Measurements from ENCODE around the gene MYL6. TPM values are rescaled to one million over a fixed set of nuclear protein-coding genes. Genes with fewer than 3 reads are reported as not detected.

The MYL6 gene
- total and polyA plus RNA-seq, 9 of the 15 experiments (the other 6 are each of a cell fraction or from before 2014, with no cell fraction given): 557 to 1,664 (median 958) TPM

DNA sequence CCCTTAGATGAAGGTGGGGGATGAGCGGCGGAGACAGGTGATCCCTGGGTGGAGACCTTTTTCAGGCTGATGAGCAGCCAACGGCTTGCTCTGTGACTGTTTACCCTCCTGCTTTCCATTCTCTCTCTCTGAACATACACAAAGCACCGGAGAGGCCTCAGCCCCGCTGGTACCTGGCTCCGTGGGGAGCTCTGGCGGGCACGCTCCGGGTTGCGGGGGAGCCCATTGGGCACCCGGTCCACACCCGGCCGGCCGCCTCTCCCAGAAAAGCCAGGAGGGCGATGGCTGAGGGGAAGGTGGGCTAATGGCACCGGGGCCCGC lies 30.6 kb downstream of the MYL6 start (continued):
- TF ChIP-seq, protein P1, sequence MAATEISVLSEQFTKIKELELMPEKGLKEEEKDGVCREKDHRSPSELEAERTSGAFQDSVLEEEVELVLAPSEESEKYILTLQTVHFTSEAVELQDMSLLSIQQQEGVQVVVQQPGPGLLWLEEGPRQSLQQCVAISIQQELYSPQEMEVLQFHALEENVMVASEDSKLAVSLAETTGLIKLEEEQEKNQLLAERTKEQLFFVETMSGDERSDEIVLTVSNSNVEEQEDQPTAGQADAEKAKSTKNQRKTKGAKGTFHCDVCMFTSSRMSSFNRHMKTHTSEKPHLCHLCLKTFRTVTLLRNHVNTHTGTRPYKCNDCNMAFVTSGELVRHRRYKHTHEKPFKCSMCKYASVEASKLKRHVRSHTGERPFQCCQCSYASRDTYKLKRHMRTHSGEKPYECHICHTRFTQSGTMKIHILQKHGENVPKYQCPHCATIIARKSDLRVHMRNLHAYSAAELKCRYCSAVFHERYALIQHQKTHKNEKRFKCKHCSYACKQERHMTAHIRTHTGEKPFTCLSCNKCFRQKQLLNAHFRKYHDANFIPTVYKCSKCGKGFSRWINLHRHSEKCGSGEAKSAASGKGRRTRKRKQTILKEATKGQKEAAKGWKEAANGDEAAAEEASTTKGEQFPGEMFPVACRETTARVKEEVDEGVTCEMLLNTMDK (IDR thresholded peaks at IDR 0.05; ENCODE audit: borderline replicate concordance, insufficient read depth, low read depth, low read length, poor library complexity, severe bottlenecking): no peak
- no peak for TF ChIP-seq NR4A1 (CRISPR knock-in tag; IDR thresholded peaks at IDR 0.05)
- no peak for TF ChIP-seq NR4A1 (tag; IDR thresholded peaks at IDR 0.05)
- TF ChIP-seq SNIP1 (IDR thresholded peaks at IDR 0.05; ENCODE audit: low read depth): no peak
- TF ChIP-seq, protein P2, sequence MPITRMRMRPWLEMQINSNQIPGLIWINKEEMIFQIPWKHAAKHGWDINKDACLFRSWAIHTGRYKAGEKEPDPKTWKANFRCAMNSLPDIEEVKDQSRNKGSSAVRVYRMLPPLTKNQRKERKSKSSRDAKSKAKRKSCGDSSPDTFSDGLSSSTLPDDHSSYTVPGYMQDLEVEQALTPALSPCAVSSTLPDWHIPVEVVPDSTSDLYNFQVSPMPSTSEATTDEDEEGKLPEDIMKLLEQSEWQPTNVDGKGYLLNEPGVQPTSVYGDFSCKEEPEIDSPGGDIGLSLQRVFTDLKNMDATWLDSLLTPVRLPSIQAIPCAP (CRISPR knock-in tag; IDR thresholded peaks at IDR 0.05; ENCODE audit: borderline replicate concordance): no peak
- no peak for TF ChIP-seq XRCC5 (IDR thresholded peaks at IDR 0.05; ENCODE audit: low read depth, low read length)
- 0 out of 4 replicates have a peak, but pooled peaks of 1 of the 2 experiments have one; percentile 9 for TF ChIP-seq MAZ (CRISPR knock-in tag; conservative IDR thresholded peaks at IDR 0.05 in 1 of 2, IDR thresholded peaks at IDR 0.05 in 1 of 2)
- TF ChIP-seq GTF2F1 (IDR thresholded peaks at IDR 0.05; ENCODE audit: low read depth, low read length): no peak
- TF ChIP-seq, protein P3, sequence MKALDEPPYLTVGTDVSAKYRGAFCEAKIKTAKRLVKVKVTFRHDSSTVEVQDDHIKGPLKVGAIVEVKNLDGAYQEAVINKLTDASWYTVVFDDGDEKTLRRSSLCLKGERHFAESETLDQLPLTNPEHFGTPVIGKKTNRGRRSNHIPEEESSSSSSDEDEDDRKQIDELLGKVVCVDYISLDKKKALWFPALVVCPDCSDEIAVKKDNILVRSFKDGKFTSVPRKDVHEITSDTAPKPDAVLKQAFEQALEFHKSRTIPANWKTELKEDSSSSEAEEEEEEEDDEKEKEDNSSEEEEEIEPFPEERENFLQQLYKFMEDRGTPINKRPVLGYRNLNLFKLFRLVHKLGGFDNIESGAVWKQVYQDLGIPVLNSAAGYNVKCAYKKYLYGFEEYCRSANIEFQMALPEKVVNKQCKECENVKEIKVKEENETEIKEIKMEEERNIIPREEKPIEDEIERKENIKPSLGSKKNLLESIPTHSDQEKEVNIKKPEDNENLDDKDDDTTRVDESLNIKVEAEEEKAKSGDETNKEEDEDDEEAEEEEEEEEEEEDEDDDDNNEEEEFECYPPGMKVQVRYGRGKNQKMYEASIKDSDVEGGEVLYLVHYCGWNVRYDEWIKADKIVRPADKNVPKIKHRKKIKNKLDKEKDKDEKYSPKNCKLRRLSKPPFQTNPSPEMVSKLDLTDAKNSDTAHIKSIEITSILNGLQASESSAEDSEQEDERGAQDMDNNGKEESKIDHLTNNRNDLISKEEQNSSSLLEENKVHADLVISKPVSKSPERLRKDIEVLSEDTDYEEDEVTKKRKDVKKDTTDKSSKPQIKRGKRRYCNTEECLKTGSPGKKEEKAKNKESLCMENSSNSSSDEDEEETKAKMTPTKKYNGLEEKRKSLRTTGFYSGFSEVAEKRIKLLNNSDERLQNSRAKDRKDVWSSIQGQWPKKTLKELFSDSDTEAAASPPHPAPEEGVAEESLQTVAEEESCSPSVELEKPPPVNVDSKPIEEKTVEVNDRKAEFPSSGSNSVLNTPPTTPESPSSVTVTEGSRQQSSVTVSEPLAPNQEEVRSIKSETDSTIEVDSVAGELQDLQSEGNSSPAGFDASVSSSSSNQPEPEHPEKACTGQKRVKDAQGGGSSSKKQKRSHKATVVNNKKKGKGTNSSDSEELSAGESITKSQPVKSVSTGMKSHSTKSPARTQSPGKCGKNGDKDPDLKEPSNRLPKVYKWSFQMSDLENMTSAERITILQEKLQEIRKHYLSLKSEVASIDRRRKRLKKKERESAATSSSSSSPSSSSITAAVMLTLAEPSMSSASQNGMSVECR (CRISPR knock-in tag; IDR thresholded peaks at IDR 0.05): peak; percentile 58; the same call in 1 of the 2 replicates
- TF ChIP-seq, protein P4, sequence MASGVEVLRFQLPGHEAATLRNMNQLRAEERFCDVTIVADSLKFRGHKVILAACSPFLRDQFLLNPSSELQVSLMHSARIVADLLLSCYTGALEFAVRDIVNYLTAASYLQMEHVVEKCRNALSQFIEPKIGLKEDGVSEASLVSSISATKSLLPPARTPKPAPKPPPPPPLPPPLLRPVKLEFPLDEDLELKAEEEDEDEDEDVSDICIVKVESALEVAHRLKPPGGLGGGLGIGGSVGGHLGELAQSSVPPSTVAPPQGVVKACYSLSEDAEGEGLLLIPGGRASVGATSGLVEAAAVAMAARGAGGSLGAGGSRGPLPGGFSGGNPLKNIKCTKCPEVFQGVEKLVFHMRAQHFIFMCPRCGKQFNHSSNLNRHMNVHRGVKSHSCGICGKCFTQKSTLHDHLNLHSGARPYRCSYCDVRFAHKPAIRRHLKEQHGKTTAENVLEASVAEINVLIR (CRISPR knock-in tag; IDR thresholded peaks at IDR 0.05): no peak
- TF ChIP-seq, protein P5, sequence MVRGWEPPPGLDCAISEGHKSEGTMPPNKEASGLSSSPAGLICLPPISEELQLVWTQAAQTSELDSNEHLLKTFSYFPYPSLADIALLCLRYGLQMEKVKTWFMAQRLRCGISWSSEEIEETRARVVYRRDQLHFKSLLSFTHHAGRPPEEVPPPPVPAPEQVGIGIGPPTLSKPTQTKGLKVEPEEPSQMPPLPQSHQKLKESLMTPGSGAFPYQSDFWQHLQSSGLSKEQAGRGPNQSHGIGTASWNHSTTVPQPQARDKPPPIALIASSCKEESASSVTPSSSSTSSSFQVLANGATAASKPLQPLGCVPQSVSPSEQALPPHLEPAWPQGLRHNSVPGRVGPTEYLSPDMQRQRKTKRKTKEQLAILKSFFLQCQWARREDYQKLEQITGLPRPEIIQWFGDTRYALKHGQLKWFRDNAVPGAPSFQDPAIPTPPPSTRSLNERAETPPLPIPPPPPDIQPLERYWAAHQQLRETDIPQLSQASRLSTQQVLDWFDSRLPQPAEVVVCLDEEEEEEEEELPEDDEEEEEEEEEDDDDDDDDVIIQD (CRISPR knock-in tag; IDR thresholded peaks at IDR 0.05): no peak
- no peak for TF ChIP-seq ZNF217 (CRISPR knock-in tag; IDR thresholded peaks at IDR 0.05)
- no peak for TF ChIP-seq NR2F6 (CRISPR knock-in tag; IDR thresholded peaks at IDR 0.05)

Measured in K562 (cell line).